Stimulated activated CD8-positive, alpha-beta memory T cell treated with anti-CD3 and anti-CD28 coated beads, Interleukin-15, amount 100 ng/mL, for 48 hours (primary cell): ENCODE results near the gene FHIT.
"Not testable (repeated sequence)": the region's sequence is repeated elsewhere in the genome, so short reads cannot be mapped to it uniquely, and the experiment has no call there.

Source experiments
- DNase-seq, 2 donors: peaks; one replicate each; pipeline ENCODE4 v3.0.0-alpha.2; 2020; ENCODE audit warnings: low read depth in 2 of 2

FHIT gene

DNA sequence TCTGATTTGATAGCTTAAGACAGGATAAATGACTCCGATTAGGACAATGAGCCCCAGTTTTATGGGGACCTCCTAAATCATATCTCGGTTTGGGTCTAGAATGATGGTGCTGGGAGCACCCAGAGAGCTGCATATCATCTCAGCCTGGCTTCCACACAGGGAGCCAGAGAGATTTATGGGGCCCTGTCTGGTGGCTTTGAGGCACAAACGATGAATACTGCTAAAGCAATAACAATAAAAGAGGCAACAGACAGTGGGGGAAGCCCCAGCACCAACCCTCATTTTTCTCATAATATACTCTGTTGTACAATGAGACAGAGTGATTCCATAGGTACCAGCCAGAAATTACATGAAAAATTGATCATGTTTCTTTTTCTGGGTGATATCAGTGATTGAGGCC is 1312.4 kb downstream of the FHIT start:
- DNase-seq: no peak

DNA sequence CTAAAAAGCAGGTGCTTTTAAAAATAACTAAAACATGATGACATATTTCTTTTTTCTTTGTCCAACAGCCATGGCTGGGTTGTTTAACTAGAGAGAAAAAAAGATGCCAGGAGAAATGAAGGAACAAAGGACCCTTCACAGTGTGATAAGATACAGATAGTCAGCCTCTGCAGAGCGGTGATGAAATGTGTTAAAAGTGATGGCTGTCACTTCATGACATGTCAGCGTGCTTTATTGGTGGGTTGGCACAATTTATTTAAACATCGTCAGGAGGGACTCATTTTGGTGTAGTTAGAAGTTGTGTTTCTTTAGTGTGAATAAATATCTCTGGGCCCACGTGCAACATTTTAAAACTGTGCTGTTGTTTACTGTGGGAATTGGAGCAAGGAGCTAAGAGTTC is 1314.1 kb downstream of the FHIT start:
- DNase-seq: no peak

DNA sequence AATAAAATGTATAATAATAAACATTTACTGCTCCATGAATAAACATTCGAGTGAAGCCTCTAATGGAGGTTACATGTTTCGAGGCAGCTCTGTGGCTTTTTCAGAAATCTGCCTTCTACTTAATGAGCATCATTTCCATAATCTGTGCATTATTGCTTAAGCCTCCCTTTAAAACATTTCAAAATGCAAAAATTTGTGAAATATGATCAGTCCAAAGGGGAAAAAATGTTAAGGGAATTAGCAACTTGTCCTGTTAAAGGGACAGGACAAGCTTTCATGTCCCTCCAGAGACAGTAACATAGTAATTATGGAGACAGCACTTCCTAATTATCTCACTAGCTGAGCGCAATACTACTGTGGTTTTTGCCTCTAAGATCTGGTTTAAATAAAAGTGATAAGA is 1314.8 kb downstream of the FHIT start:
- no peak for DNase-seq

DNA sequence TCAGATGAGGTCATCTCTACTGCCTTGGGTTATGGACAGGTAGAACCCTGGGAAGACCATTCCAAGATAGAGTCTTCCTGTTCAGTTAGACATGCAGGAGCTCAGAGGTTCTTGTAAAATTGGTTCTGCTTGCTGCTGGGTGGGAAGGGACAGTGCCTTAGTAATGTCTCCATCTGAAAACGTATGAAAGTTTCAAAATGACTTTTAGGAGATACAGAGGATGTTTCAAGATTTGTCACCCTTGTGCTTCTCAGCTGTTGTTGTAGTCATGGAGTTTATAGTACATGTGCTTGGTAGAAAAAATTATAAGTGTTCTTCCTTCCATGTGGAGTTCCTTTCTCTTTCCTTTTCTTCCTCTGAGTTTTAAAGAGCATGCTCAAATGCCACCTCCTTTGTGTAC is 1316.2 kb downstream of the FHIT start:
- no peak for DNase-seq

DNA sequence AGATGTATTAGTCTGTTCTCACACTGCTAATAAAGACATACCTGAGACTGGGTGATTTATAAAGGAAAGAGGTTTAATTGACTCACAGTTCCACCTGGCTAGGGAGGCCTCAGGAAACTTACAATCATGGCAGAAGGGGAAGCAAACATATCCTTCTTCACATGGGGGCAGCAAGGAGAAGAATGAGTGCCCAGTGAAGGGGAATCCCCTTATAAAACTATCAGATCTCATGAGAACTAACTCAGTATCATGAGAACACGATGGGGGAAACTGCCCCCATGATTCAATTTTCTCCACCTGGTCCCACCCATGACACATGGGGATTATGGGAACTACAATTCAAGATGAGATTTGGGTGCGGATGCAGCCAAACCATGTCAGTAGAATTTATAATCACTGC is 1316.7 kb downstream of the FHIT start:
- not testable (repeated sequence) for DNase-seq

DNA sequence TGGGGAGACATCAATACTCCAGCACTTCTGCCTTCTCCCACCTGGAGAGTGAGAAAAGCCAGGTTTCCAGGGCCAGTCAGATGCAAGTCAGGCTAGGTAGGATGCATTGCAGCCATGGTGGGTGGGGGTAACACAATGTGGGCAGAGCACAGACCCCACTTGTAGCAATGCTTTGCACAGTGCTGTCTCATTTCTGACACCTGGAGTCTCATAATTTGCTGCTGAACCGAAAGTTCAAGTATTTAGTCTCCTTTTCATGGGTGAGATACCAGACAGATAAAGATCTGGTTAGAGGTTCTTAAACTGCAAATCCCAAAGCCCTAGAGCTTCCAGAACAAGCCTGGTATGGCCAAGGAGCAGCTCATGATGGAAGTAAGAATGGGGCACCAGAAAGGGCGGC is 1321.1 kb downstream of the FHIT start:
- no peak for DNase-seq

DNA sequence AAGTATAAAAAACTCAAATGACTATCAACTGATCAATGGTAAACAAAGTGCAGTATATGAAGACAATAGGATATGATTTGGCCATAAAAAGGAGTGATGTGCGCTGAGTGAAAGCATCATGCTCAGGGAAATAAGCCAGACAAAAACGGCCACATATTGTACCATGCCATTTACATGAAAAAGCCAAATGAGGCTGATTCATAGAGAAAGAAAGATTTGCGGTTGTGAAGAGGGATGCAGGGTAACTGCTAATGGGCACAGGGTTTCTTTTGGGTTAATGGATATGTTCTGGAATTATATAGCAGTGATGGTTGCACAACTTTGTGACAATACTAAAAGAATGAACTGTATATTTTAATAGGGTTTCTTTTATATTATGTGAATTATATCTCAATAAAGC is 1324.2 kb downstream of the FHIT start:
- DNase-seq: no peak

DNA sequence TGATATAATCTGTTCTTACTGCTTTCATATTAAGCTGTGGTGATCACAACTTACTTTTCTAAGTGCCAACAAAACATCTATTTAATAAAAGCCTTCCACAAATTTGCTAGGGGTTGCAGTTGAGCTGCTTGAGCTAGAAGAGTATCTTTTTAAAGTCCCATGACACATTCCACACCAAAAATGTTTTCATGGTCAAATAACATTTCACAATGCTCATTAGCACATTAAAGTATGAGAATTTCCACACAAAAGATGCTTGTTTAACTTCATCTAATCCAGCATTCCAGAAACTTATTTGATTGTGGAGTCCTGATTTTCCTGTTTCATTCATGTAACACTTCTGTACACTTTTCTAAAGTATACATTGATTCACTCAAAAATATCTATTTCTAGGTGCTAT is 1325.3 kb downstream of the FHIT start:
- DNase-seq: no peak

DNA sequence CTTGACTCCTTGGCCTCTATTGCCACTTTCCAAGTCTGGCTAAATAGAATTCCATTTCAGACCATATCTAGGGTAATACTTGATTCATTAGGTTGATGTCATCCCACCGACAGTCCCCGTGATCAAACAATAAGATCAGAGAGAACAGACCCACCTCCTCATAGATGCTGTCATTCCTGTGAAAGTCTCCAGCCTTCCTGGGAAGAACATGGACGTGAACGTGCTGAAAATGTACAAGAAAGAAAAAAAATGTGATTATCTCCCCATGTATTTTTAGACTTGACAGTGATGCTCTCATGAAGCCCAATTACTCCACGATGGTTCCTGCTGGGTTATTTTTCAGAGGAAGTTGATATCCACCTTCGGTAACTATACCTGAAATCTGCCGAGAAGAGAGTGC is 1329.1 kb downstream of the FHIT start:
- no peak for DNase-seq

DNA sequence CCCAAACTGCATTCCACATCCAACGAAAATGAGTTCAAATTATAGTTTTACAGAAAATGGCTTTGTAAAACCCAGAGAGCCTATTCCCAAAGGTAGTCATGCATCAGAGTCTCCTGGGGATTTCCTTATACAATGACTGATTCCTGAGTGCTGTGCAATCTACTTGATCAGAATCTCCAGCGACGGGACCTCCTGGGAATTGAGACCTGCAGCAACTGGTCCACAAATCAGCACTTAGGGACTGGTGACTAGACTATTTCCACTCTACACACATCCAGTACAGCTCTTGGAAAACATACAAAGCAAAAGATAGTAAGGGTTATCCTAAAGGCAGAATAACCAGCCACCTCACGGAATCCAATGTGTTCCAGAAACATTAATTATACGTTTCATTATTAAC is 1330.4 kb downstream of the FHIT start:
- no peak for DNase-seq

DNA sequence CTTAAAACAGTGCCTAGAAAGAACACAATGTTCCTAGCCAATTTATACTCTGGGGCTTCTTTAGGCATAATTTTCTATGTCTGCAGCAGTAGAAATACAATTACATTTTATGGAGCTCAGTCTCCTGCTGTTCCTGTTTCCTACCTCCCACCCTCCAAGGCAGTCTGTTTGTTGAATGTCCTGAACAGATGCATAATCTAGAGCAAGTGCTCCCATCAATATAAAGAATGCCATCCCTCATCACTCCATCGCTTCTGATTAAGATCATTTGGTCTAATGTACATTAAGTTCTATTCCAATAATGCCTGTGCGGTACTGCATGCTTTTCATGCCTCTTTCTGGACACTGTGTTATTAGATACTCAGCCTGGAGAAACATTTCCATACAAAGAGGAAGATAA is 1331.7 kb downstream of the FHIT start:
- no peak for DNase-seq

DNA sequence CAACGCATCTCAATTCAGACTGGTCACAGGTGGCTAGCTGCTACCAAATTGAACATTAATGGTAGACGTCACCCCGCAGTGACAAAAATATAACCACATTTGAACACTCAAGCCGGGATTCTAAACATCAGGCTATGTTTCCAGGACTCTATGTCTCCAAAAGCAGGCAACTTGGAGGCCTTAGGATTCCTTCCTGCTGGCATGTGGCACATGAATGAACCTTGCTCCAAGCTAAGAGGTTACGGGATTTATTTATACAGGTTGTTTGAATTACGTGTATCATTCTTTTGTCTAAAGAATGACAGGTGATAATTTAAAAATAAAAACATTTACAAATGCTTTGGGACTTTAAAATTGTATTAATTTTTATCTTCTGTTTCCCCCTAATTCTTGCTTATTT is 1337.0 kb downstream of the FHIT start:
- DNase-seq: no peak

DNA sequence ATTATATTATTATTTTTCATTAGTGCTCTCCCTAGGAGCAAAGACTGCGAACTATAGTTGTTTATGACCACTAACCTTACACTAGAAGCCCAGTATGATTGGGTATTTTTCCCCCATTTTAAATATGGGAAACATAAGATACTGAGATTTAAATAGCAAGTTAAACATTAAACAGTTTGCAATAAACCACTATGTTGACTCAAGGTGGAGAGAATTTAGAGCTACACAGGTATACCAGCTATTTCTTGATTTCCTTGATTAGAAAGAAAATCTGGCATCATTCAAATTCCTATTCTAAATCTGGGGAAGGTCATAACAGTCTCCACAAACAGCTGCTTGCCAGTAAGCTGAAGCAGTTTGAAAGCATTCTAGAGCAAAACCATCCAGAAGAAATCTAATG is 1337.6 kb downstream of the FHIT start:
- no peak for DNase-seq

DNA sequence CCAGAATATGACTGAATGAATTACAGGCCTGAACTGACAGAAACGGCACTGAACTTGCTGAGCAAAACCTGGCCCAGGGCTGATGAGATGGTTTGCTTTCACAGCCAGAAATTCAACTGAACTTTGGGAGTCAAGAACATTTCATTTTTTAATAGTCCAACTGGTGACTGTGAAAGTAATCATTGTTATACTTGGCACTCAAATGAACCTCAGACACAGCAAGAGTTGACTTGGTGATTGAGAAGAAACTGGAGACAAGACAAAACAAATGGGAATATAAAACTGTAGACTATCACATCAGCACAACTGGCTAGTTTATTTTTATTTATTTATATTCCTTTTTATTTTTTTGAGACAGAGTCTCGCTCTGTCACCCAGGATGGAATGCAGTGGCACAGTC is 1342.6 kb downstream of the FHIT start:
- DNase-seq: no peak

DNA sequence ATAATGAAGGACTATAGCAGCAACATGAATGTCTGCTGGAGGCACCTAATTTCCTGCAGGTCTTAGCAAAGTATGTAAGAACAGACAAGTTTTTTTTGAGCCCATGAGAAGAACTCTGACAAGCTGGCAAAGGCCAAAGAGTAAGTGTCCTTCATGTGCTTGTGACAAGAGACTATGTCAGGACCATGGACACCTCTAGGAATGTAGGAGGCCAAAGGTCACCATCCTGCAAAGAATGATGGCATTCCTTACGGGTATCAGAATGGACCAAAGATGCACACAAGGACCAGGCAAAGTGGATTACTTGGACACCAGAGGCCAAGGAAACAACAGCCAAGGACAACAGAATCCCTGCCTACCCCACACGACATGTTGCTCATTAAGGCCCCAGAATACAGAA is 1343.0 kb downstream of the FHIT start:
- DNase-seq: no peak

DNA sequence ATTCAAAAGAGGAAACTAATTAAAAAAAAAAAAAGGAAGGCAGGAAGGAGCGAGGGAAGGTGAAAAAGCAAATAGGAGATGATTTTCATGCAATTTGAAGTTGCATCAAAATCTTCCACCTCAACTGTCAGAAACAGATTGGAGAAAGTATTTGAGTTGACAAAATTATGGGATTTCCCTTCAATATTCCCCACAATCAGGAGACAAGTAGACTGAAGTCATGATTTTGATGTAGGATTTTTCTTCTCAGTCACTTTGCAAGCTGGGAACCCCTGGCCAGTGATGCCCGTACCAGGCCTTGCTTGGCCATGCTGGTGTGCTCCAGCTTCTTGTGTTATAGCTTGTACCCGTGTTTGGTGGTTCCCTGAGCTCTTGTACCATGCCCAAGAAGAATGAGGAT is 1347.0 kb downstream of the FHIT start:
- DNase-seq: no peak

DNA sequence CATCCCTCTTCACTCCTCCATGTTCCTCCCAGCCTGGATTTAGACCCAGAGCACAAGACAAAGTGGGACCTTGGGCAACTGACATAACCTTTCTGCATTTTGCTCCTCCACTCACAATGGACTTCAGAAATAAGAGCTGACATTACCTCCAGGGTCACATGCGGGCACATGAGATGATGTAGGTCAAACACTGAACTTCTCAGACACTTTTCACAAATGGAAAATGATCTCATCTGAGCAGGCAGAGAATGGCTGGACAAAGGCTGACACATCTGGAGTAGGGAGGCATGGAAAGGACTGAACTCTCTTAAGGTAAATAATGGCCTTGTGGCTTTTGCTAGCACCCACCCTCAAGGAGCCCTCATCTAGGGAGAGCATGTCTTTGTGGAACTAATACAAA is 1352.2 kb downstream of the FHIT start:
- no peak for DNase-seq

DNA sequence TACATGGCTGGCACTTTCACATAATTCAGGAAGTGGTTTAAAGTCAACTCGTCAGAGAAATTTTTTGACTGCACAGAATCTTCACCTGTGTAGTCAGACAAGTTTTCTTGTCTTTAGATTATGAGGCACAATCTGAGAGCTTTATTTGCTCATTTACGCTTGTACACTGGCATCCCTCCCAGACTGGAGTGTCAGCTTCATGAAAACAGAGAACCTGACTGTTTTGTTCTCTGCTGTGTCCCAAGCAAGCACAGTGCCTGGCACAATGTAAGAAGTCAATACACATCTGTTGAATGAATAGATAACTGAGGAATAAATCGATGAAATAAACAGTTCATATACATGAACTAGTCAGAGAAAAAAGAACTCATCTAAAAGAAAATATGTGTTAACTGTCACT is 1355.3 kb downstream of the FHIT start:
- DNase-seq: no peak

DNA sequence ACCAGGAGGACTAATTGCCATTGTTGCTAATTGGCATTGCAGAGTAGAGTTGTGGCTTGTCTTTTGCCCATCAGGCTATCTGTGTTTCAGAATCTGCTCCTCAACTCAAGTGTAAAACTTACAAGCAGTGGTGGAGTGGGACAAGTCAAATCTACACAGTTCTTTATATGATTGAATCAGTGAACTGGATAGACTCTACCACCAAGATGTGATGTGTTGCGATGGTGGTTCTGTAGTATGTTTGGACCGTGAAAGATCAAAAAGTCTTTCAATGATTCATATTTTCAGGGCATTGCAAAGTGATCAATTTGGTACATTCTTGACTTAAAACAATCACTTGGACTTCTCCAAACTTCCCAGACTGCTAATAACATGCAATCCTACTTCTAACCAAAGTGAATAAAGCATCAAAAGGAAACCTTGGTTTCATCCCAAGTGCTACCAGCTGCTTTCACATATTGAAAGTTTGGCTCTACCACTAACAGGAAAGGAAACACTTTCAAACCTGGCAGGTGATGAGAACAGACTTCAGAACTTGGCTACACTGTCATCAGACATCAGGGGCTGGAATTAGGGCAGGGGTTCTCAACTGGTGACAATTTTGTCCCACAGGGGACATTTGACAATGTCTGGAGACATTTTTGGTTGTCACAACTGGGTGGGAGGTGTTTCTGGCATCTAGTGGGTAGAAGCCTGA is 1356.7 kb downstream of the FHIT start:
- no peak for DNase-seq

DNA sequence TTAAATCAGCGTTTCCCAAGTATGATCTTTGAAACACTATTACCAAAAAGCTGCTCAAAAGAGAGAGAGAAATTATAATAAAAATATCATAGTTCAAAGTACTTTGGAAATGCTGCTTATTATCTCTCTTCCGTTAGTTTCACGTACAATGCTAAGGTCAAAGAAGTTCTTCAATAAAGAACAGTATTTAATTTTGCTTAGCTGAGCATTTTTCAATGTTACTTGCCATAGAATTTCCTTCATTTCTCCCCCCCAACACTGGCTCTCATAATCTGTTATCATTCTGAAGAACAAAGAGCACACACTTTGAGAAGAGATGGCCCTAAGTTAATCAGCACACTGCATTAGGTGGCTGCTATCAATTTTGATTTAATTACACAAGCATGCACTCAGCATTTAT is 1360.6 kb downstream of the FHIT start:
- no peak for DNase-seq

DNA sequence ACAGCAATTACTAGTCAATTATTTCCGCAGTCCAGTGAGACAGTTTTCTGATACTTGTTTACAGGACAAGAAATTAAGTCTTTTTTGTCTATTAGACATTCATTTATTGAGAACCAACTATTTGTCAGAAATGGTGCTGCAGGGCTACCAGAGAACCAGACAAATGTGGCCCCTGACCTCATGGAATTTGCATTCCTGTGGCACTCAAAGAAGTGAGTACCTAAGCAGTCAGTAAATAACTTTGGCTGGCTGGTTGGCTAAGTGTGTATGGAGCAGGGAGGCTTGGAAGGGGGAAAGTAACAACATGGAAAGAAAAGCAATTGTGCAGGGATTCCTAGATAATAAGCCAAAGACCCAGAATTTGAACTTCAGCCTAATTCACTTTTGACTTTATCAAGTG is 1364.5 kb downstream of the FHIT start:
- DNase-seq: no peak

DNA sequence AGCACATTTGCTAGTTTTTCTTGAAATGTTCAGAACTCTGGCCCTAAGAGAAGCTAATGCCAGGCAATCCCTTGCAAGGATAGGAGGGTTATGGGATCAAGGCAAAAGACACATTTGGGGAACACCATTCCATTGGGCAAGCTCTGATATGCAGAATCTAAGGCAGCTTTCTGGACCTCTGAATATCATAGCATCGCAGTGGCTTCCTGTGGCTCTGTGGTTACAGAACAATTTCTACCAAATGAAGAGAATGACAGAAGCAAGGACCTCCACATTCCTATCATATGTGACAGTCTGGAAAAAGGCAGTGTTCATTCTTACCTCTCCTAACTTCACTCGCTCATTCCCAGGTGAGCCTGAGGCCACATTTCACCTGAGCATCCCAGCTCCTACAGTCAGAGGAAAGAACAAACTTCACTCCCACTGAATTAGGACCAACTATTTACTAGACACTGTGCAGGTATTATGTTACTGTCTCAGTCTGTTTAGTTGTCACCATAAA is 1365.3 kb downstream of the FHIT start:
- no peak for DNase-seq

DNA sequence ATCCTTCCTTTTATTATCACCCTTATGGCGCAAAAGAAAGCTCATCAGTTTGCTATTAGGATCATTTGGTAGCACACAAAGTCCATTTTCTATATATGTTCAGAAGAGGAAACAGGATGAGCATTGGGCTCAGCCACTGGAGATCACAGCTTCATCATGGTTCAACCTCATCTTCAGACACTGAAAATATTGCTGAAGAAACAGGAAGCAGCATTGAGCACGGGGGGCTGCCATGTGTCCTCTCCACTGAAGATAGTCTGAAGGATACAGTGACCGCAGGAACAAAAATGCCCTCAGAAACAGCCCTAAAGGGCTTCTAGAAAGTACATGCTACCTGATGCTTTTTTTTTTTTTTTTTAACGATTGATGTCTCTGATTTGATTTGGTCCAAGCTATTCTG is 1366.2 kb downstream of the FHIT start:
- no peak for DNase-seq

DNA sequence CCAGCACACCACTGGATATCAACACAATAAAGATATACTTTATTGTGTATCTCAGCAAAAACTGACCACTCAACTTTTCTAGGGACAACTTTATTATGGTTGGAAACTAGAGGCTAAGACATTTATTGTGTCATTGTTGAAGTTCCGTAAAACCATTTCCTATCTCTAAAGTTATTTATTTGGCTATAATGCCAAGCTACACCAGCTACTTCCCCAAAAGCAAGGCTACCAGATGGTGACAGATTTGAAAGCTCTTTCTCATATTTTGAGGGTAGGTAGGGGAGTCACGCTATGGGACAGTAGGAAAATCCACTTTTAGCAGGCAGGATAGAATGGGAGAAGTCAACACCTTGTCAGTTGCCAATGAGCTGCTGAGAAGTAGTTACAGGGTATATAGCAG is 1366.8 kb downstream of the FHIT start:
- DNase-seq: no peak
